ENCODE data around the gene SHISA3.

SHISA3 gene

DNA sequence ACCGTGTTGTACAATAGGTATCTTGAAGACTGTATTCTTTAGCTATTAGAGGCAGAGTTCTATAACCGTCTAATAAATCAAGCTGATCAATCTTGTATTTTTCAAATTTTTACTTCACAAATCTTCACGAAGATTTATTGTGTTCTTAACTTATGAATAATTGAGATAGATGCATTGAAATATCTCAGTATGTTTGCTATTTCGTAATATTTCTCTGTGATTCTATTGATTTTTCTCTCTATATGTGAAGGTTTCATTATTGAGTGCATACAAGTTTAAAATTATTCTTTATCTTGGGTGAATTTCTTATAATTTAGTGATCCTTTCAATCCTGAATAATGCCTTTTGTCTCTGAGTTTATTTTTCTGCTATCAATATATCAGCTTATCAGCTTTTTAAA is 19.8 kb upstream of the SHISA3 start:
- Histone ChIP-seq H2BK120ac (ENCODE audit: low read depth, low read length) (no peak overlapping the region), H3K18ac (ENCODE audit: low read length) (no peak overlapping the region), H3K56ac (ENCODE audit: low read length) (no peak overlapping the region), H4K8ac (ENCODE audit: low read depth, low read length) (no peak overlapping the region), H3K27me3 (ENCODE audit: insufficient read depth, low read length, poor library complexity) (no peaks in the 10 kb centered on the region), H2BK15ac (replicated peaks; ENCODE audit: low read depth) (no peak overlapping the region), H4K5ac (ENCODE audit: low read length) (no peak overlapping the region), H3K9ac (ENCODE audit: low read length) (no peak overlapping the region), H3K4me1 (ENCODE audit: control insufficient read depth, low read depth, low read length) (no peaks in the 10 kb centered on the region), H3K79me2 (ENCODE audit: control insufficient read depth, insufficient read depth, low read length) (no peaks in the 10 kb centered on the region), H2BK5ac (ENCODE audit: low read length) (no peak overlapping the region), H3K4me3 (ENCODE audit: low read length) (no peak overlapping the region), H3K79me1 (ENCODE audit: low read length) (no peaks in the 10 kb centered on the region), H3K27ac (ENCODE audit: low read depth, low read length) (no peak overlapping the region), H3K36me3 (ENCODE audit: control insufficient read depth, insufficient read depth, low read length) (no peaks in the 10 kb centered on the region), H2AK5ac (ENCODE audit: low read length) (no peak overlapping the region), H3K4ac (ENCODE audit: low read depth, low read length) (no peak overlapping the region), H3K23ac (ENCODE audit: low read length) (no peak overlapping the region), H3K4me2 (ENCODE audit: low read length) (no peak overlapping the region)
- no peak for DNase-seq
- WGBS (ENCODE audit: extremely low coverage, insufficient coverage, low lambda C conversion rate), result no CpG with 5 or more reads among the region's 4 CpGs

DNA sequence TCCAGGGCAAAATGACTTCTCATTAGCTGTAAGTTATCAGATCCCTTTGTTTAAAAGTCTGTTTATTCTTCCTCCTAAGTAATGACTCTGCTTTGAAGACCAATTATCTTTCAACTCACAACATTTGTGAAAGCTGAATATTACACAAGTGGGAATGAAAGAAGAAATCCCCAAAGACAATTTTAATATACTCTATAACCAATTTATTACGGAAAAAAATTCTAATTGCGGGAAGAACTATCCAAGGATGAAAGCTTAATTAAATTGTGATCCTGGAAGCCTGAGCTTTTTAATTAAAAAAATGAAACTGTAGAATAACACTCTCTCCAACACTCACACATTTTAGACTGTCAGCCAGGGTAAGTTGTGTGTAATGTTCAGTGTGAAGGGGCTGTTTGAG is 15.6 kb upstream of the SHISA3 start:
- Histone ChIP-seq H2AK5ac (ENCODE audit: low read length) (no peak overlapping the region), H3K4me1 (ENCODE audit: control insufficient read depth, low read depth, low read length) (no peaks in the 10 kb centered on the region), H3K36me3 (ENCODE audit: control insufficient read depth, insufficient read depth, low read length) (no peaks in the 10 kb centered on the region), H4K8ac (ENCODE audit: low read depth, low read length) (no peak overlapping the region), H3K4me2 (ENCODE audit: low read length) (no peak overlapping the region), H3K27me3 (ENCODE audit: insufficient read depth, low read length, poor library complexity) (no peaks in the 10 kb centered on the region), H3K56ac (ENCODE audit: low read length) (no peak overlapping the region), H3K79me2 (ENCODE audit: control insufficient read depth, insufficient read depth, low read length) (no peaks in the 10 kb centered on the region), H4K5ac (ENCODE audit: low read length) (no peak overlapping the region), H3K27ac (ENCODE audit: low read depth, low read length) (no peak overlapping the region), H3K18ac (ENCODE audit: low read length) (no peak overlapping the region), H2BK5ac (ENCODE audit: low read length) (no peak overlapping the region), H3K9ac (ENCODE audit: low read length) (no peak overlapping the region), H3K79me1 (ENCODE audit: low read length) (no peaks in the 10 kb centered on the region), H3K4ac (ENCODE audit: low read depth, low read length) (no peak overlapping the region), H2BK120ac (ENCODE audit: low read depth, low read length) (no peak overlapping the region), H3K4me3 (ENCODE audit: low read length) (no peak overlapping the region), H2BK15ac (replicated peaks; ENCODE audit: low read depth) (no peak overlapping the region), H3K23ac (ENCODE audit: low read length) (no peak overlapping the region)
- WGBS (ENCODE audit: extremely low coverage, insufficient coverage, low lambda C conversion rate), result no CpG with 5 or more reads among the region's 2 CpGs
- no peak for DNase-seq

- H3K36me3 ChIP-seq (ENCODE audit: control insufficient read depth, insufficient read depth, low read length), result no peaks in the 10 kb centered on the region
Observed at GRCh38 chr4:42385516-42385915, 11.8 kb upstream of the SHISA3 start.

DNA sequence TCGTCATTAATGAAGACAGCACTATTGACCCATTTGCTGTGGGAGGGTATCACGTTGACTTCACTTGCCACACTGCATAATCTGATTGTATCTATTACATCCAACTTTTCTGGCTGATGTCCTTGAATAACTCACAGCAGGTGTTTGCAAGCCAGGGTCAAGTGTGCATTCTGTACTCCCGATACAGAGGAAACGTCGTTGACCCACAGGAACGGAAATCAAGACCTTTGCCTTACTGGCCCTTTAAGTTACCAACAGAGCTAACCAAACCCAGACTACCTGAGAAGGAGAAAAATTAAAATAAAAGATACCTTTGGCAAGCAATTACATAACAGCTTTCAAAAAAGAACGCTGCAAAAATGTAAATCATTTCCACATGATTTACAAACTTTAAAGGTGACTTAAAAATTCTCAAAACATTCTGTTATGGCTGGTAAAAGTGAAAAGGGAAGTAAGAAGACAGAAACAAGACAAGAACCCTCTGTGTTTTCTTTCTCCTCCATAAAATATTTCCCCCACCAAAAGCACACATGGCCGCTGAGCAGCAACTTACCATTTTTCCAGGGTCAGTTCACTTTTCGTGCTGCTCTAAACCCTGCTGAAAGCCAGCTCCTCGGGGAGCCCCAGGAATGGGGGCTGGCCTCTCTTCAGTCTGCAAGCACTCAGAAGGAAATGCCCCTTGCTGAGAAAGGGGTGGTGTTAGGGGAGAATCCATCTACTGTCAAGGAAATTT is 6.5 kb upstream of the SHISA3 start:
- no peak overlapping the region for H2BK120ac ChIP-seq (ENCODE audit: low read depth, low read length)
- no peaks in the 10 kb centered on the region for H3K36me3 ChIP-seq (ENCODE audit: control insufficient read depth, insufficient read depth, low read length)
- H3K79me1 ChIP-seq (ENCODE audit: low read length), result no peaks in the 10 kb centered on the region
- no peaks in the 10 kb centered on the region for H3K79me2 ChIP-seq (ENCODE audit: control insufficient read depth, insufficient read depth, low read length)
- no peak overlapping the region for H3K56ac ChIP-seq (ENCODE audit: low read length)
- H2BK15ac ChIP-seq (replicated peaks; ENCODE audit: low read depth), result no peak overlapping the region
- no peak overlapping the region for H2BK5ac ChIP-seq (ENCODE audit: low read length)
- no peak overlapping the region for H4K8ac ChIP-seq (ENCODE audit: low read depth, low read length)
- H3K4me3 ChIP-seq (ENCODE audit: low read length), result no peak overlapping the region
- no peak overlapping the region for H3K27ac ChIP-seq (ENCODE audit: low read depth, low read length)
- H3K4me2 ChIP-seq (ENCODE audit: low read length), result no peak overlapping the region
- no CpG with 5 or more reads among the region's 10 CpGs for WGBS (ENCODE audit: extremely low coverage, insufficient coverage, low lambda C conversion rate)
- H4K5ac ChIP-seq (ENCODE audit: low read length), result no peak overlapping the region
- H2AK5ac ChIP-seq (ENCODE audit: low read length), result no peak overlapping the region
- no peak overlapping the region for H3K4ac ChIP-seq (ENCODE audit: low read depth, low read length)
- no peak overlapping the region for H3K9ac ChIP-seq (ENCODE audit: low read length)
- no peaks in the 10 kb centered on the region for H3K4me1 ChIP-seq (ENCODE audit: control insufficient read depth, low read depth, low read length)
- no peak for DNase-seq
- peaks cover 5% of the 10 kb centered on the region for H3K27me3 ChIP-seq (ENCODE audit: insufficient read depth, low read length, poor library complexity)
- H3K18ac ChIP-seq (ENCODE audit: low read length), result no peak overlapping the region
- peak overlapping the region; percentile 18 for H3K23ac ChIP-seq (ENCODE audit: low read length)

More at GRCh38 chr4:42385516-42385915, 11.8 kb upstream of the SHISA3 start:
- Histone ChIP-seq H3K4ac (ENCODE audit: low read depth, low read length) (no peak overlapping the region), H3K23ac (ENCODE audit: low read length) (no peak overlapping the region), H2BK15ac (replicated peaks; ENCODE audit: low read depth) (no peak overlapping the region), H3K4me3 (ENCODE audit: low read length) (no peak overlapping the region), H2AK5ac (ENCODE audit: low read length) (no peak overlapping the region), H3K27ac (ENCODE audit: low read depth, low read length) (no peak overlapping the region), H3K9ac (ENCODE audit: low read length) (no peak overlapping the region), H3K18ac (ENCODE audit: low read length) (no peak overlapping the region), H3K4me2 (ENCODE audit: low read length) (no peak overlapping the region), H3K27me3 (ENCODE audit: insufficient read depth, low read length, poor library complexity) (no peaks in the 10 kb centered on the region), H3K4me1 (ENCODE audit: control insufficient read depth, low read depth, low read length) (no peaks in the 10 kb centered on the region), H4K8ac (ENCODE audit: low read depth, low read length) (no peak overlapping the region), H2BK5ac (ENCODE audit: low read length) (no peak overlapping the region), H3K56ac (ENCODE audit: low read length) (no peak overlapping the region), H4K5ac (ENCODE audit: low read length) (no peak overlapping the region), H2BK120ac (ENCODE audit: low read depth, low read length) (no peak overlapping the region), H3K79me2 (ENCODE audit: control insufficient read depth, insufficient read depth, low read length) (no peaks in the 10 kb centered on the region), H3K79me1 (ENCODE audit: low read length) (no peaks in the 10 kb centered on the region)
- DNase-seq, result no peak
- no CpG with 5 or more reads among the region's 1 CpG for WGBS (ENCODE audit: extremely low coverage, insufficient coverage, low lambda C conversion rate)

GRCh38 chr4:42391355-42391664 is 6.0 kb upstream of the SHISA3 start:
- no peak overlapping the region for H3K56ac ChIP-seq (ENCODE audit: low read length)
- no peak overlapping the region for H2AK5ac ChIP-seq (ENCODE audit: low read length)
- no peaks in the 10 kb centered on the region for H3K36me3 ChIP-seq (ENCODE audit: control insufficient read depth, insufficient read depth, low read length)
- no peak overlapping the region for H3K4me2 ChIP-seq (ENCODE audit: low read length)
- H2BK5ac ChIP-seq (ENCODE audit: low read length), result no peak overlapping the region
- H3K4me1 ChIP-seq (ENCODE audit: control insufficient read depth, low read depth, low read length), result no peaks in the 10 kb centered on the region
- no peak overlapping the region for H3K4me3 ChIP-seq (ENCODE audit: low read length)
- no peak overlapping the region for H3K27ac ChIP-seq (ENCODE audit: low read depth, low read length)
- H4K5ac ChIP-seq (ENCODE audit: low read length), result no peak overlapping the region
- no peak overlapping the region for H3K9ac ChIP-seq (ENCODE audit: low read length)
- H3K4ac ChIP-seq (ENCODE audit: low read depth, low read length), result no peak overlapping the region
- no peaks in the 10 kb centered on the region for H3K79me1 ChIP-seq (ENCODE audit: low read length)
- DNase-seq, result no peak
- H3K27me3 ChIP-seq (ENCODE audit: insufficient read depth, low read length, poor library complexity), result peaks cover 5% of the 10 kb centered on the region
- no peak overlapping the region for H2BK15ac ChIP-seq (replicated peaks; ENCODE audit: low read depth)
- no CpG with 5 or more reads among the region's 2 CpGs for WGBS (ENCODE audit: extremely low coverage, insufficient coverage, low lambda C conversion rate)
- H3K23ac ChIP-seq (ENCODE audit: low read length), result no peak overlapping the region
- H2BK120ac ChIP-seq (ENCODE audit: low read depth, low read length), result no peak overlapping the region
- no peak overlapping the region for H3K18ac ChIP-seq (ENCODE audit: low read length)
- H4K8ac ChIP-seq (ENCODE audit: low read depth, low read length), result no peak overlapping the region
- no peaks in the 10 kb centered on the region for H3K79me2 ChIP-seq (ENCODE audit: control insufficient read depth, insufficient read depth, low read length)

DNA sequence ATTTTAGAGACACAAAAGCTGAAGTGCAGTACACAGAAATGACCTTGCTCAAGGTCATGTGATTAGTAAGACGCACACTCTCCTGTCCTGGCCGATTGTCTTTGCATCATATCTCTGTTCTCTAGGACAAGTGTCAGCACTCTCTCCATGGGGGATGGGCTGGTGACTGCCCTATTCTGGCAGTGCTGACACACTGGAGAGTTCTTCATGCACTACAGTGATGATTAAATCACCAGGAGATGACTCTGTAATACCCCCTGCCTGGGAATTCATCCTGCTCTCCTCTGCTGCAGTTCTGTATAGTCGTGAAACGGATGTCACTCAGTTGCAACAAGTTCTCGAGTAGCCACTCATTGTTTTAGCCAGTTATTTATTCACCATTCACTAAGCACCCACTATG is 5.3 kb upstream of the SHISA3 start:
- no peak overlapping the region for H3K4me2 ChIP-seq (ENCODE audit: low read length)
- peaks cover 11% of the 10 kb centered on the region for H3K27me3 ChIP-seq (ENCODE audit: insufficient read depth, low read length, poor library complexity)
- H4K8ac ChIP-seq (ENCODE audit: low read depth, low read length), result no peak overlapping the region
- H3K27ac ChIP-seq (ENCODE audit: low read depth, low read length), result no peak overlapping the region
- no peak overlapping the region for H3K4ac ChIP-seq (ENCODE audit: low read depth, low read length)
- H4K5ac ChIP-seq (ENCODE audit: low read length), result no peak overlapping the region
- no peaks in the 10 kb centered on the region for H3K36me3 ChIP-seq (ENCODE audit: control insufficient read depth, insufficient read depth, low read length)
- DNase-seq, result no peak
- no peak overlapping the region for H3K23ac ChIP-seq (ENCODE audit: low read length)
- H2AK5ac ChIP-seq (ENCODE audit: low read length), result no peak overlapping the region
- no CpG with 5 or more reads among the region's 5 CpGs for WGBS (ENCODE audit: extremely low coverage, insufficient coverage, low lambda C conversion rate)
- H2BK5ac ChIP-seq (ENCODE audit: low read length), result no peak overlapping the region
- H3K79me1 ChIP-seq (ENCODE audit: low read length), result no peaks in the 10 kb centered on the region
- no peak overlapping the region for H3K18ac ChIP-seq (ENCODE audit: low read length)
- no peak overlapping the region for H2BK15ac ChIP-seq (replicated peaks; ENCODE audit: low read depth)
- no peak overlapping the region for H3K56ac ChIP-seq (ENCODE audit: low read length)
- H3K4me1 ChIP-seq (ENCODE audit: control insufficient read depth, low read depth, low read length), result peaks cover 3% of the 10 kb centered on the region
- H3K9ac ChIP-seq (ENCODE audit: low read length), result no peak overlapping the region
- H2BK120ac ChIP-seq (ENCODE audit: low read depth, low read length), result no peak overlapping the region
- H3K4me3 ChIP-seq (ENCODE audit: low read length), result no peak overlapping the region
- no peaks in the 10 kb centered on the region for H3K79me2 ChIP-seq (ENCODE audit: control insufficient read depth, insufficient read depth, low read length)
